Urinary bladder (tissue), 4 donors: ENCODE data around the gene CCDC187. TPM values are rescaled to one million over a fixed set of nuclear protein-coding genes. Genes with fewer than 3 reads are reported as not detected.

ENCODE experiments used
- DNase-seq: peaks from one replicate; pipeline ENCODE4 v3.0.0-alpha.2; 2015; ENCODE audit errors: extremely low spot score
- H3K27ac ChIP-seq: one replicate; pipeline ENCODE4 v1.5.1; 2013; ENCODE audit warnings: low read depth, mild to moderate bottlenecking, moderate library complexity
- H3K36me3 ChIP-seq: one replicate; pipeline ENCODE4 v1.6.1; 2013; ENCODE audit warnings: mild to moderate bottlenecking, moderate library complexity; ENCODE audit not compliant: insufficient read depth
- H3K4me1 ChIP-seq: one replicate; pipeline ENCODE4 v1.6.1; 2013; ENCODE audit warnings: mild to moderate bottlenecking, moderate library complexity; ENCODE audit not compliant: insufficient read depth
- H3K4me3 ChIP-seq: one replicate; pipeline ENCODE4 v1.5.1; 2013; ENCODE audit warnings: low read depth, low read length
- WGBS: extraction: QIAGEN DNeasy Blood & Tissue Kit; methylation state at CpG from one replicate; pipeline ENCODE4 v1.1.7; 2013; 5-methylcytosine and 5-hydroxymethylcytosine counted together
- polyA plus RNA-seq: library from polyadenylated mRNA; stranded (reverse); fragments of 200-250 nt; gene quantifications from one replicate; pipeline ENCODE4 v1.2.3, GENCODE V29; 2013
- total RNA-seq: library from RNA; depleted of rRNA; stranded (reverse); fragments of >200 nt; gene quantifications from one replicate; pipeline ENCODE4 v1.2.3, GENCODE V29; 2014
- donor health status: healthy with polysubstance abuse.
- donor health status: healthy.

The CCDC187 gene
- total and polyA plus RNA-seq, 2 donors: 0.19 to 0.58 TPM

DNA sequence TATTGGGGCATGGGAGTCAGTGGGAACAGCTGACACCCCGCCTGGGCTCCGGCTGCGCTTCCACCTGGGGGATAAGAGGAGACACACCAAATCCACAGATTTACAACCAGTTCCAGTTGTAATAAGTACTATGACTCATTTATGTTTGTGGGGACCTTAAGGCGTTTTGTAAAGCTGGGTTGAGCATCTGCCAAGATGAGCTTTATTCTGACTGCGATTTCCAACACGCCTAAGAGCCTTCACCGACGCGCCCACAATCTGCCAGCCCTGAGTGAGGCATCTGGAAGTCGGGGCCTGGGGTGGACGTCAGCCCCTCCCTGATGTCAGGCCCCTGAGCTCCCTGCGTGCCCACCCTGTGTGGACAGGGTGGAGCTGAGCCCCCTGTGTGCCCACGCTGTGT lies 84.6 kb downstream of the CCDC187 start:
- H3K27ac ChIP-seq: no peak overlapping the region
- 72% methylated on average over 13 of the region's 13 CpGs for WGBS
- H3K36me3 ChIP-seq: no peaks in the 10 kb centered on the region
- H3K4me1 ChIP-seq: no peaks in the 10 kb centered on the region
- DNase-seq: no peak
- H3K4me3 ChIP-seq: no peak overlapping the region

DNA sequence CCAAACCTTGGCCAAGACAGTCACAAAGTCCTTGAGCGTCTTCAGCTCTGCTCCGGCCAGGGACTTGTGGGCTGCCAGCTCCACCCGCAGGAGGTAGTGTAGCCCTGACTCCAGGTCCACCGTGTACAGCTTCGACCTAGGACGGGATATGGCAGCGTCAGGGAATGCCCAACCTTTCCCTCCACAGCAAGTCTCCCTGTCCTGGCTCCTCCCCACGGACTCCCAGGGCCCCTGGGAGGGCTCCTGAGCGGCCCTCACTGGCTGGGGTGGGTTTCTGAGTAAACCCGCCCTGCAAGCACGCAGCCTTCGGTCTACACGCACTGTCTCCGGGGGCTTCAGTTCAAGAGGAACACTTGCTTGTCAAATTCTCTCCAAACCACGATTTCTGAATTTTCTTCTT lies 85.2 kb downstream of the CCDC187 start:
- WGBS: 88% methylated on average over 15 of the region's 15 CpGs
- no peak overlapping the region for H3K27ac ChIP-seq
- no peaks in the 10 kb centered on the region for H3K36me3 ChIP-seq
- no peak for DNase-seq
- no peaks in the 10 kb centered on the region for H3K4me1 ChIP-seq
- no peak overlapping the region for H3K4me3 ChIP-seq

DNA sequence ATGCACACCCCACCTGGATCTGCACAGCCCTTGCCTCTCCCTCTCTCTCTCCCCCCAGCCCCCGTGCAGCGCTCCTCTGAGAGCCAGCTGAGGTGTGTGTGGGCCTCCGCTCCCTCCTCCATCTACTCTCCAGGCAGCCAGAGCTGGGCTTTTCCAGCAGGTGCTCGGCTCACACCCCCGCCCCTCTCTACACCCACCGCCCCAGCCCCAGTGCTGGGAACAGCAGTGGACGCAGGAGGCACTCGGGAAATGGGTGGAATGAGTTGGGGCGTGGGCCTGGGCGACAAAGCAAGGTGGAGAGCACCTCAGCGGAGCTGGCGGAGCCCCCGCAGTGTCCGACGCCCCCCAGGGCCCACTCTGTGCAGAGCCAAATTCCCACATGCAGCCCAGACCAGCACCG lies 85.6 kb downstream of the CCDC187 start:
- H3K4me3 ChIP-seq: no peak overlapping the region
- 94% methylated on average over 16 of the region's 16 CpGs for WGBS
- H3K4me1 ChIP-seq: no peaks in the 10 kb centered on the region
- DNase-seq: no peak
- H3K27ac ChIP-seq: no peak overlapping the region
- H3K36me3 ChIP-seq: no peaks in the 10 kb centered on the region

DNA sequence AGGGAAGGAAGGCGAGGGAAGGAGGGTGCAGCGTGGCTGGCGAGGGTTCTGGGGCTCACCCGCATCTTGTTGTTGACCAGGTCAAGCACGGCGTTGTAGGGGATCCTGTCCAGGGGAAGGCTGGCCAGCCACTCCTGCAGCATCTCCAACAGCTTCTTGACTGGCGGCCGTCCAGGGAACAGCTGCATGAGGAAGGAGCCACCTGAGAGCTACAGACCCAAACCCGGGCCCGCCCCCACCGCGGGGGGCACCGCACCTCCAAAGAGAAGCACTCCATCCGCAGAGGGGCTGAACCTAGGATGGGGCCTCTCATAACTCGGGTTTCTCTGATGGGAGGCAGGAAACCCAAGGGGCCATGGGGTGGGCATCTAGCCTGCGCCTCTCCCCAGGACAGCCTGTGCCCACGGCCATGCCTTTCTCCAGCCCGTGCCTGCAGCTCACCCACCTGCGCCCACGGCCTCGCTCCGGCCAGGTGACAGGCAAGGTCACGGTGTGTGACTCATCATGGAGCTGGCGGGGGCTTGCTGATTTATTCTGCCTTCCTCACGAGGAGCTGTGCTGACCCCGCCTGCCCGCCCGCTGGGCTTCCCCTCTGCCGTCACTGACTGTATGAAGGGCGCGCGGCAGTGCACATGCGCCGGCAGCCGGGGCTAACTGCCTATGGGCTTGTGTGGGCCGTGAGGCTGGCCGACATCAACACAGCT lies 87.2 kb downstream of the CCDC187 start:
- whole genome bisulfite sequencing: 90% methylated on average over 37 of the region's 37 CpGs
- Histone ChIP-seq H3K4me3 (no peak overlapping the region), H3K36me3 (no peaks in the 10 kb centered on the region), H3K4me1 (no peaks in the 10 kb centered on the region), H3K27ac (no peak overlapping the region)
- no peak for DNase-seq

DNA sequence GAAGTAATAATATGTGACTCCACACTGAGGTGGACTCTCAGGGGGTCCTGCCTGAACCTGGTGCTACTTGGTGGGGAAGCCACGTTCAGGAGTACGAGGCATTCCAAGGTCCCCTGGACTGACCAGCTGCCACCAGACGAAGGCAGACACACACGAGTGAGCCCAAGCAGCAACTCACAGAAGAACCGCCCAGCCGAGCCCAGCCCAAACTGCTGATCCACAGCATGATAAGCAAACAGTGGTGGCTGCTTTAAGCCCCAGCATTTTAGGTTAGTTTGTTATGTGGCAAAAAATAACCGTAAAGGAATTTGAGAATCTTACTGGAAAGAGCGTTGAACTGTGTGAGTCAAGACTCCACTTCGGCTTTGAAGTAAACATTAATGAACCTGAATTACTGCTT lies 90.2 kb downstream of the CCDC187 start:
- 97% methylated on average over 9 of the region's 9 CpGs for WGBS
- no peaks in the 10 kb centered on the region for H3K4me1 ChIP-seq
- peaks cover 1% of the 10 kb centered on the region for H3K36me3 ChIP-seq
- H3K4me3 ChIP-seq: no peak overlapping the region
- DNase-seq: no peak
- H3K27ac ChIP-seq: no peak overlapping the region

DNA sequence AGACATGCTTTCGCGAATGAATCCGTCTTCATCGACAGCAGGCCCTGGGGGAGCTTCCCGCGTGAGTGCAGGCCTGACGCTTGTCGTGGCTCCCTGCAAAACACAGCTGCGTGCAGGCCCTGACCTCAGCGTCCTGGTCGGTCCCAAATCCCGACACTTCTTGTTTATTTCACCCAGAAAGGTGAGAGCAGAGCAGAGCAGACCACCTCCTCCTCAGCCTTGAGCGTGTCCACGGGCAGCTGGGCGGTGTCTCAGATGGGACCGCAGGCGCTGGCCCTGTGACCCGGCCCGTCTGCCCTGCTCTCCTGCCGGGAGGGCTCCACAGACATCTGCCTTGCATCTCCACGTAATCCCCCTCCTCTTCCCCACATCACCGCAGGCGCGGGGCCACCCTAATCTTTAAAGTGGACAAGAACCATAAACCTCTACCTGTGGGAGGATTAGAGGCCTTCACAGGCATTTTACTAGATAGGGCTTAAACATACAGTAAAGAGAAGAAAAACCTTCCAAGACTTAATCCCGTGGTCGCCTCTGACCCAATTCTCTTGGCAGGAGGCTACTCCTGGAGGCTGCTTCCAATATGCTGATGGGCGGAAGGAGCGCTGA lies 91.4 kb downstream of the CCDC187 start:
- Histone ChIP-seq H3K27ac (no peak overlapping the region), H3K4me1 (no peaks in the 10 kb centered on the region), H3K36me3 (peaks cover 4% of the 10 kb centered on the region), H3K4me3 (no peak overlapping the region)
- 83% methylated on average over 28 of the region's 28 CpGs for WGBS
- DNase-seq: no peak

DNA sequence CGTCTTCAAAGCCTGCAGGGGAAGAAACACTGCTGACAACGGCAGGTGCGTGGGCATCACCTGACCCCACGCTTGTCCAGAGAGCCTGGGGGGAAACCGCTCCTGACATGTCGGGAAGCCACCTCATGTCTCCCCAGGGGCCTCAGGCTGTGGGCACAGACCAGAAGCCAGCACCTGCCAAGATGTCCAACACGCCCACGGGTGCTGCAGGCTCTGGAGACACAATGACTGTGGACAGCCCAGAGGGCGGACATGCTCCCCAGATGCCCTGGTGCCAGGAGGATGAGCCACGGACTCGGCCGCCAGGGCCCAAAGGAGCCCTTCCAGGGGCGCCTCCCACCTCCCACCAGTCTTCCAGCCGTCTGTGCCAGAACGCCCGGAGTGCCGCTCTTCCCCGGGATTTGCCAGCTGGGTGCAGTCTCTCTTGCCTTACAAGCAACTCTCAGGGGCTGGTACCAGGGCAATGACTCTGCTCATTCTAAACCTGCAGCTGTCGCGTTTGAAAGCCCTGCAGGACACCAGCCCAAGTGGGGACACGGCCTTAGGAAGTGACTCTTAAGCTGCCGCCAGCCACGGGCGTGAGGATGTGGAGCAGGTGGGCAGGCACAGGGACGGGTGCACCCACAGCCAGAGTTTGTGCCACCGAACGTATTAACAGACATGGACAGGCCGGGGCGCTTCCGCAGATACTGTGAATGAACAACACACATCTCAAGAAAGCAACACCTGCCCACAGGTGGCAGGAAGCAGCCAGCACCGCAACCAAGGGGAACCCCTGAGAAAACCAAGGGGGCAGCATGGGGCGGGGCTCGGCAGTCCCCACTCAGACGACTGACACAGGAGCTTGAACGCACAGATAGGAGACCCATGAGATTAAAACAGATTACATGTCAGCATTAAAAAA lies 92.2 kb downstream of the CCDC187 start:
- H3K4me3 ChIP-seq: no peak overlapping the region
- 93% methylated on average over 35 of the region's 35 CpGs for WGBS
- H3K36me3 ChIP-seq: peaks cover 4% of the 10 kb centered on the region
- no peaks in the 10 kb centered on the region for H3K4me1 ChIP-seq
- no peak overlapping the region for H3K27ac ChIP-seq
- DNase-seq: no peak

DNA sequence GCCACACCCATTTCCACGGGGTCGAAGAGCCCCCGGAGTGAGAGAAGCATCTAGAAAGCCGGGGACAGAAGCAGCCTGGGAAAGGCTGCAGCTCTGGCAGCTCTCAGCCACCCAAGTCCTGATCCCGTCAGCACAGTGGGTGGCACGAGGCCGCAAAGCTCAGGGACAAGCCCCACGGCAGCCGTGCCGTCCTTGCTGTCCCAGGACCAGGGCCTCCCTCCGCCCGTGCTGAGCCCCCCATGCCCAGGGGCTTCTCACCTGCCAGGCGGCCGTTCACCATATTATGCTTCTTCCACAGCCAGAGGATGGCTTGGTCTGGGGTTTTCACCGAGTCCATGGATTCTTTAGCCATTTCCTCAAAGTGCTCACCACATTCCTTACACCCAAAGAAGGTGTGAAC lies 92.9 kb downstream of the CCDC187 start:
- WGBS: 92% methylated on average over 15 of the region's 15 CpGs
- no peak for DNase-seq
- H3K4me3 ChIP-seq: no peak overlapping the region
- peaks cover 4% of the 10 kb centered on the region for H3K36me3 ChIP-seq
- H3K4me1 ChIP-seq: no peaks in the 10 kb centered on the region
- no peak overlapping the region for H3K27ac ChIP-seq

DNA sequence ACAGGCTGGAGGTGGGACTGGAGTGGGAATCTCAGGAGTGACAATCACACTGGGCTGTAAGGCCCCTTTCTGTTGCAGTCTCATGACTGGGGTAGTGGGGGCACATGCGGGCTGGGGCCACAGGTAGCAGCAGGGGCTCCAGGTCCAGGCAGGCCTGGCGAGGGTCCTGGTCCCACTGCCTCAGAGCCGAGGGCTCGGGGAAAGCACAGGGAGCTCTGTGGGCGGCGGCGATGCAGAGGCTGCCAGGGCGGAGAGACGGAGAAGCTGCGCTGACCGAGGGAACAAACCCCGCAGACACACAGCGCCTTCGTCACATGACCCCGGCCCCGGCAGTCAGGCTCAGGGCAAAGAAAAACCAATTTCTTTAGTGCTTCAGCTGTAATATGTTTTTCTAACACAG lies 93.6 kb downstream of the CCDC187 start:
- 95% methylated on average over 16 of the region's 16 CpGs for WGBS
- H3K27ac ChIP-seq: no peak overlapping the region
- H3K4me3 ChIP-seq: no peak overlapping the region
- no peaks in the 10 kb centered on the region for H3K4me1 ChIP-seq
- no peak for DNase-seq
- H3K36me3 ChIP-seq: peaks cover 4% of the 10 kb centered on the region

DNA sequence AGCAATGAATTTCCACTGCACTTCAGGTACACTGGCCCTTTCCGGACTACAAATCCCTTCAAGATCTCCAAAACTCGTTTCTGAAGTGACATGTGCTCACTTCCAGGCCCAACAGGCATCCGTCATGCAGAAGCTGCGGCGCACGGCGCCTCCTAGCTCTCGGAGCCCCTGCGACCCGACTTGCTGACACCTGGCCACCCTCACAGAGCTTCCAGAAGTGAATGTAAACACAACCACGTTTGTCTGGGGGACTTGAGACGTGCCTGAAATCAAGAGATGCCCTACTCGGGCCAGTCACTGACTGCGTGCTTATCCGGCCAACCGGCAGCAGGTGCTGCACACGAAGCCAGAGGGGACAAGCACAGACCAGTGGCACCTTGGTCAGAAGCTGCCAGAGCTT lies 94.1 kb downstream of the CCDC187 start:
- H3K4me1 ChIP-seq: no peaks in the 10 kb centered on the region
- H3K36me3 ChIP-seq: peaks cover 4% of the 10 kb centered on the region
- no peak for DNase-seq
- H3K4me3 ChIP-seq: no peak overlapping the region
- WGBS: 87% methylated on average over 17 of the region's 17 CpGs
- no peak overlapping the region for H3K27ac ChIP-seq

DNA sequence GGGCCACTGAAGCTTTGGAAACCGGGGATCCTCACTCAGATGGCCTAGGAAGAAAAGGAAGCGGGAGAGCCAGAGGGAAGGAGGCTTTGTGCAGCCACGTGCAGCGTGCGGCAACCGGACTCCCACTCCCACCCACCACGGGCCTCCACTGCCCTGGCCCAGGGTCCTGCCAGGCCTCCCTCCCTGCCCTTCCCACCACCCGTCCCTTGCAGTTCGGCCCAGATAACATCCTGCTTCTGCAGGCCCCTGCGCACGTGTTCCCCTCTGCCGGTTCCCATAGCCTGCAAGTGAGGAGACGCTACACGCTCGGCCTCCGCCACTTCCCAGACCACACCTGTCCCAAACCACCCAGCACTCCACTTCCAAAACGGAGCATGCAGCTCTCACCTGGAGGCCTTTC lies 94.7 kb downstream of the CCDC187 start:
- Histone ChIP-seq H3K36me3 (peaks cover 4% of the 10 kb centered on the region), H3K27ac (no peak overlapping the region), H3K4me3 (no peak overlapping the region), H3K4me1 (no peaks in the 10 kb centered on the region)
- DNase-seq: no peak
- WGBS: 93% methylated on average over 17 of the region's 17 CpGs

DNA sequence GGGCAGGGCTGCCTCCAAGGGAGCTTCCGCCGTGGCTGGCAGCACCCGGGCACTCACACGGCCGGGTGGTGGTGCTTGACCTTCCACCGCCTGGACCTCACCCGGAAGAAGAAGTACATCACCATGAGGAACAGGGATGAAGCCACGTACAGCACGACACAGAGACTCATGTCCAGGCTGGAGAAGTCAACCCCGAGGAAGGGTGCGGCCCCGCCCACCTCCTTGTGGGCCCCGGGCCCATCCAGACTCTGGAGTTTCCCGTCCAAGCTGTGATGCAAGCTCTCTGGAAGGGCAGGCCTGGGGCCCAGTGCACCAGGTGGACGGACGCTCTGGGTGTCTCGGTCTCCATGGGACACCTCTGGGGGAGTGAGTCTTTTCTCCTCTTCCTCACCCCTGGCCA lies 95.2 kb downstream of the CCDC187 start:
- Histone ChIP-seq H3K4me1 (no peaks in the 10 kb centered on the region), H3K4me3 (no peak overlapping the region), H3K27ac (no peak overlapping the region), H3K36me3 (peaks cover 4% of the 10 kb centered on the region)
- DNase-seq: no peak
- 82% methylated on average over 17 of the region's 17 CpGs for WGBS

DNA sequence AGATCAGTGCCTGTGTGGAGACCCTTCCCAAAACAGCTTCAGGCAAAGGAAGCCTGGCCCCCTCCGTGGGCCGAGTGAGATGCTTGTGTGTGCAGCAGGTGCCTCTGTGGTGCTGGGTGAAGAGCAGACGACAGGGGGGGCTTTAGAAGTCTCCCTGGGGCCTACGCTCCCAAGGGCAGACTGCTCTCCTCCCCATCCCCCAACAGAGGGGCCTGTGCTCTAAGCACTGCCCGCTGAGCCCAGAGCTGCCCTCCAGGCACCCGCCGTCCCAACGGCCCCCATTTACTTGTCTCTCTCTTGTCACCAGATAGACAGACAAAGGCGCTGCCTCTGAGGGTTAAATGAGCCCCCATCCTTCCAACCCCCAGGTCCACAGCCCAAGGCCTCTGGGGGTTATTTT lies 96.3 kb downstream of the CCDC187 start:
- no peak for DNase-seq
- Histone ChIP-seq H3K27ac (no peak overlapping the region), H3K36me3 (peaks cover 4% of the 10 kb centered on the region), H3K4me3 (no peak overlapping the region), H3K4me1 (no peaks in the 10 kb centered on the region)
- WGBS: 80% methylated on average over 9 of the region's 9 CpGs
